Ishikawa (cell line): ENCODE data around the gene PDZRN3.

Experiments used
- CEBPB ChIP-seq: IDR thresholded peaks from 2 replicates; pipeline ENCODE4 v1.6.1; 2012
- EGR1 ChIP-seq: IDR thresholded peaks from 2 replicates; pipeline ENCODE4 v1.6.1; 2012
- EP300 ChIP-seq: IDR thresholded peaks from 2 replicates; pipeline ENCODE4 v1.6.1; 2012; ENCODE audit warnings: borderline replicate concordance
- FOXM1 ChIP-seq: IDR thresholded peaks from 2 replicates; pipeline ENCODE4 v1.6.1; 2012; ENCODE audit warnings: low read depth, borderline replicate concordance
- RAD21 ChIP-seq: IDR thresholded peaks from 2 replicates; pipeline ENCODE4 v1.6.1; 2012; ENCODE audit warnings: low read depth
- TAF1 ChIP-seq: IDR thresholded peaks from 2 replicates; pipeline ENCODE4 v1.6.1; 2012; ENCODE audit warnings: low read depth, mild to moderate bottlenecking
- TCF12 ChIP-seq: IDR thresholded peaks from 2 replicates; pipeline ENCODE4 v1.6.1; 2012; ENCODE audit warnings: low read depth
- TF ChIP-seq, protein P1 (sequence below): IDR thresholded peaks from 2 replicates; pipeline ENCODE4 v1.6.1; 2012; ENCODE audit warnings: low read depth, mild to moderate bottlenecking
- TF ChIP-seq, protein P2 (sequence below): IDR thresholded peaks from 2 replicates; pipeline ENCODE4 v1.6.1; 2012
- TF ChIP-seq, protein P3 (sequence below): IDR thresholded peaks from 2 replicates; pipeline ENCODE4 v1.6.1; 2012

DNA sequence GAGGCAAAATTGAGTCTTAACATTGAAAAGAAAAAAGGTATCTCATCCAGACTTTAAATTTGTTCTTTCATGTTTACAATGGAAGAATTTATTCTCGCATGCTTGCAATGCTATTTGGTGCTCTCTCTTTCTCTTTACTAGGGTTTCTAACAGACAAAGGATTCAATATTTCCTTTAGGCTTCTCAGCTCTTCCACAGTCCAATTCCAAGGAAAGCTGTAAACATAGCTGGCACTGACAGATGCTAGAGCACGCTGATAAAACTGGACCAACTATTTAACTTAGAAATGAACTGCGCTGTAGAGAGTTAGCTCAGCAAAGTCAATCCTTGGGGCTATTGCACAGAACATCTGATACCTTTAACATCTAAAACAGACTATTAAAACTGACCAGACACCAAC, 81.3 kb downstream of the PDZRN3 start:
- TF ChIP-seq TAF1 (no peak), CEBPB (no peak), EGR1 (no peak), RAD21 (no peak), EP300 (no peak), FOXM1 (no peak), TCF12 (no peak)
- TF ChIP-seq, protein P1, sequence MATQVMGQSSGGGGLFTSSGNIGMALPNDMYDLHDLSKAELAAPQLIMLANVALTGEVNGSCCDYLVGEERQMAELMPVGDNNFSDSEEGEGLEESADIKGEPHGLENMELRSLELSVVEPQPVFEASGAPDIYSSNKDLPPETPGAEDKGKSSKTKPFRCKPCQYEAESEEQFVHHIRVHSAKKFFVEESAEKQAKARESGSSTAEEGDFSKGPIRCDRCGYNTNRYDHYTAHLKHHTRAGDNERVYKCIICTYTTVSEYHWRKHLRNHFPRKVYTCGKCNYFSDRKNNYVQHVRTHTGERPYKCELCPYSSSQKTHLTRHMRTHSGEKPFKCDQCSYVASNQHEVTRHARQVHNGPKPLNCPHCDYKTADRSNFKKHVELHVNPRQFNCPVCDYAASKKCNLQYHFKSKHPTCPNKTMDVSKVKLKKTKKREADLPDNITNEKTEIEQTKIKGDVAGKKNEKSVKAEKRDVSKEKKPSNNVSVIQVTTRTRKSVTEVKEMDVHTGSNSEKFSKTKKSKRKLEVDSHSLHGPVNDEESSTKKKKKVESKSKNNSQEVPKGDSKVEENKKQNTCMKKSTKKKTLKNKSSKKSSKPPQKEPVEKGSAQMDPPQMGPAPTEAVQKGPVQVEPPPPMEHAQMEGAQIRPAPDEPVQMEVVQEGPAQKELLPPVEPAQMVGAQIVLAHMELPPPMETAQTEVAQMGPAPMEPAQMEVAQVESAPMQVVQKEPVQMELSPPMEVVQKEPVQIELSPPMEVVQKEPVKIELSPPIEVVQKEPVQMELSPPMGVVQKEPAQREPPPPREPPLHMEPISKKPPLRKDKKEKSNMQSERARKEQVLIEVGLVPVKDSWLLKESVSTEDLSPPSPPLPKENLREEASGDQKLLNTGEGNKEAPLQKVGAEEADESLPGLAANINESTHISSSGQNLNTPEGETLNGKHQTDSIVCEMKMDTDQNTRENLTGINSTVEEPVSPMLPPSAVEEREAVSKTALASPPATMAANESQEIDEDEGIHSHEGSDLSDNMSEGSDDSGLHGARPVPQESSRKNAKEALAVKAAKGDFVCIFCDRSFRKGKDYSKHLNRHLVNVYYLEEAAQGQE: no peak
- TF ChIP-seq, protein P2, sequence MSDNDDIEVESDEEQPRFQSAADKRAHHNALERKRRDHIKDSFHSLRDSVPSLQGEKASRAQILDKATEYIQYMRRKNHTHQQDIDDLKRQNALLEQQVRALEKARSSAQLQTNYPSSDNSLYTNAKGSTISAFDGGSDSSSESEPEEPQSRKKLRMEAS: no peak
- TF ChIP-seq, protein P3, sequence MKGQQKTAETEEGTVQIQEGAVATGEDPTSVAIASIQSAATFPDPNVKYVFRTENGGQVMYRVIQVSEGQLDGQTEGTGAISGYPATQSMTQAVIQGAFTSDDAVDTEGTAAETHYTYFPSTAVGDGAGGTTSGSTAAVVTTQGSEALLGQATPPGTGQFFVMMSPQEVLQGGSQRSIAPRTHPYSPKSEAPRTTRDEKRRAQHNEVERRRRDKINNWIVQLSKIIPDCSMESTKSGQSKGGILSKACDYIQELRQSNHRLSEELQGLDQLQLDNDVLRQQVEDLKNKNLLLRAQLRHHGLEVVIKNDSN: no peak
